ENCODE results near the gene CBX3.
"Not testable (repeated sequence)": the region's sequence is repeated elsewhere in the genome, so short reads cannot be mapped to it uniquely, and the experiment has no call there.

Gene CBX3

GRCh38 chr7:26170663-26171062 is 30.9 kb upstream of the CBX3 start:
- no peak for DNase-seq

GRCh38 chr7:26171601-26172000 is 29.9 kb upstream of the CBX3 start:
- no peak for DNase-seq

GRCh38 chr7:26172048-26172447 is 29.5 kb upstream of the CBX3 start:
- no peak for DNase-seq

GRCh38 chr7:26175903-26176302 is 25.6 kb upstream of the CBX3 start:
- DNase-seq, result not testable (repeated sequence)

GRCh38 chr7:26176696-26177095 is 24.8 kb upstream of the CBX3 start:
- DNase-seq, result not testable (repeated sequence)

GRCh38 chr7:26177269-26177668 is 24.3 kb upstream of the CBX3 start:
- not testable (repeated sequence) for DNase-seq

GRCh38 chr7:26178272-26178960 is 23.1 kb upstream of the CBX3 start:
- no peak for DNase-seq

GRCh38 chr7:26179422-26179821 is 22.1 kb upstream of the CBX3 start:
- DNase-seq, result no peak

- DNase-seq, result no peak
Observed at GRCh38 chr7:26179826-26180497, 21.6 kb upstream of the CBX3 start.

GRCh38 chr7:26180792-26181198 is 20.8 kb upstream of the CBX3 start:
- no peak for DNase-seq

GRCh38 chr7:26181474-26182227 is 19.9 kb upstream of the CBX3 start:
- no peak for DNase-seq

- no peak for DNase-seq
Observed at GRCh38 chr7:26182283-26182682, 19.3 kb upstream of the CBX3 start.

GRCh38 chr7:26182706-26183105 is 18.8 kb upstream of the CBX3 start:
- no peak for DNase-seq

GRCh38 chr7:26183545-26184280 is 17.8 kb upstream of the CBX3 start:
- no peak for DNase-seq

- DNase-seq, result not testable (repeated sequence)
Observed at GRCh38 chr7:26184281-26185101, 17.1 kb upstream of the CBX3 start.

GRCh38 chr7:26185131-26185843 is 16.3 kb upstream of the CBX3 start:
- DNase-seq, result no peak

- DNase-seq, result no peak
Observed at GRCh38 chr7:26185844-26186180, 15.7 kb upstream of the CBX3 start.

- DNase-seq, result no peak
Observed at GRCh38 chr7:26186364-26187311, 14.9 kb upstream of the CBX3 start.

GRCh38 chr7:26187380-26188205 is 14.0 kb upstream of the CBX3 start:
- peak in 1 of 5 experiments; percentile 42 for DNase-seq

Measured in T-helper 2 cell (primary cell).